GM19035 (cell line): Measurements from ENCODE around the gene FRS3.

ENCODE experiments used
- ATAC-seq: cut with Tn5 transposase; IDR thresholded peaks from one replicate; pipeline ENCODE4 v1.9.1; 2021; ENCODE audit not compliant: unreplicated experiment

Gene FRS3

DNA sequence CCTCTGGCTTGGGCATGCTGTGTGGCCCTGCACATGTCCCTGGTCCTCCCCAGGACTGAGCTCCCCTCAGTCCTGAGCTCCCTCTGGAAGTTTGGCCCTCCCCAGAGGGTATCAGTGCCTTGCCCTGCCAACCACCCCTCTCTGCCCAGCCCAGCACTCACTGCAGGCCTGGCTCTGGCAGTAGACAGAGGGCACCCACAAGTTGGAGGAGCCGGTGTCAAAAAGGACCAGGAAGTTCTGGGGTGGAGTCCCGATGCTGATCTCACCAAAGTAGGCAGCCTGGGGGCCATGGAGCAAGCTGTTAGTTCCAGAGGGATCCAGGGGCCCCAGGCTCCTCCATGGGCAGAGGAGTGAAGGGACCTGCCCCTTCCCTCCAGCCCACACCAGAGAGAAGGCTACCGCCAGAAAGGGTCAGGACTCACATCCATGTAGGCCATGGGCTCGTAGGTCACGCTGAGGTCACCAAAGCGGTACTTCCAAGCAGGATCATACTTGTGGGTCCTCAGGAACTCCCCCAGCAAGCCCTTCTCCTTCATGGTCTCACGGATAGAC, 35.4 kb downstream of the FRS3 start:
- no peak for ATAC-seq

DNA sequence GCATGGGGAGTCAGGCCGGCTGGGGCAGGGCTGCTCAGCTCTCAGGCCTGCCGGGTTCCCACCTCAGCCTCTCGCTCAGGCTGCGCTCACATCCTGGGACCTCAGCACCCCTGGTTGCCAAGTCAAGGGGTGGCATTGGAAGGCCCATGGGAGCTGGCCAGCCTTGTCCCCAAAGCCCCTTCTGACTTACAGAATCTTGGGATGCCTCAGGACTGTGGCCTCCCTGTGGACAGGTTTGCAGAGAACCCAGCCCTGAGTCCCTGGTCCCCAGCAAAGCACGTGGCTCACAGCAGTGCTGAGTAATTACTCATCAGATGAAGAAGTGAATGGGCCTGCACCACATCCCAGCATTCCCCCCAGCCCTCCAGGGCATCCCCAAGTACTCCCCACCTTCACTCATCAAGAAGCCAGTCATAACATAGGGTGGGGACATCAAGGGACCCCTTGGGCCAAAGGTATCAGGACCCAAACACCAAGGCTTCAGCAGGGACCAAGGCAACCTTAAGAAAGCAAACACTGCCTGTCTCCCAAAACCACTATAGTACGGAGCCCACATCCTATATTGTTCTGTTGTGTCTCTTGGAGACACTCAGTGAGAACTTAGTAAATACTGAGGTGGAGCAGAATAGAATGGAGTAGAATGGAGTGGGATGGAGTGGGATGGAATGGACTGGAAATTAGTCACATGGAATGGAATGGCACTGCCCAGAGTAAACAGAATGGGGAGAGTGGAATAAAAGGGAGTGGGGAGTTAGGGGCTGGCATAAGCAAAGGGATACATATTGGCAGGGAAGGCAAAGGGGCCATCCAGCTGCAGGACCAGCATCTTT, 36.1 kb downstream of the FRS3 start:
- no peak for ATAC-seq

DNA sequence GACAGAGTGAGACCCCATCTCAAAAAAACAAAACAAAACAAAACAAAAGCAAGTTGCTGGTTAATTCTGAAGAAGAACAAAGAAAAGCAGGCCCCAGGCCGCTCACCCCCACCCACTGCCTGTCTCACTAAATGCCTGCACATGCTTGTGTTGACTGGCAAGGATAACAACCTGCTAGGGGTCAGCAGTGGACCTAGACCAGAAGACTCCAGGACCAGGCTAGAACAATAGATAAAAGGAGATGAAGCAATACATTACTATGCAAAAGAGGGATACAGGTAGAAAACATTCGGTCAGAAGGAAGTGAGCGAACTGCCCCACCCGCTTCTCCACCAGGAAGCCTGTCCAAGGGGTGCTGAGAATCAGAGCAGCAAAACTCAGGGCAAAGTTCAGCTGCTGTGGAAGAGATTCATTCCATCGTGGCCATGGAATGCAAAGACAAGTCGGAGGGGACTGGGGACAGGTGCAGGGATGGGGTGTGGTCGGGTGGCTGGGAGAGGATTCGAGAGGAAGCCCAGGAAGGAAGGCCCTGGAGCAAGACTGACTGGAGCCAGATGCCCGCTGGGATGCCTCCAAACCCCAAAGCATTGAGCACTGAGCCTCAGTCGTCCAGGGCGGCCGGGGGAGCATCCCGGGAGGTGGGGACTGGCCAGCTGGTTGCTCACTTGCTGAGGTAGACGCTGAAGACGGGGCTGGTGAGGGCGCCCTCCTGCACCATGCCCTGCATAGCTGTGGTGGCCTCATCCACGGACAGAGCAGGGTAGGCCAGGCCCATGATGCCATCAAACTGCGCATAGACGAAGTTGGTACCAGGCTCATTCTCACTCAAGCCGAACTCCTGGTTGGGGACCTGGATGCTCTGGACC, 37.8 kb downstream of the FRS3 start:
- ATAC-seq: no peak

DNA sequence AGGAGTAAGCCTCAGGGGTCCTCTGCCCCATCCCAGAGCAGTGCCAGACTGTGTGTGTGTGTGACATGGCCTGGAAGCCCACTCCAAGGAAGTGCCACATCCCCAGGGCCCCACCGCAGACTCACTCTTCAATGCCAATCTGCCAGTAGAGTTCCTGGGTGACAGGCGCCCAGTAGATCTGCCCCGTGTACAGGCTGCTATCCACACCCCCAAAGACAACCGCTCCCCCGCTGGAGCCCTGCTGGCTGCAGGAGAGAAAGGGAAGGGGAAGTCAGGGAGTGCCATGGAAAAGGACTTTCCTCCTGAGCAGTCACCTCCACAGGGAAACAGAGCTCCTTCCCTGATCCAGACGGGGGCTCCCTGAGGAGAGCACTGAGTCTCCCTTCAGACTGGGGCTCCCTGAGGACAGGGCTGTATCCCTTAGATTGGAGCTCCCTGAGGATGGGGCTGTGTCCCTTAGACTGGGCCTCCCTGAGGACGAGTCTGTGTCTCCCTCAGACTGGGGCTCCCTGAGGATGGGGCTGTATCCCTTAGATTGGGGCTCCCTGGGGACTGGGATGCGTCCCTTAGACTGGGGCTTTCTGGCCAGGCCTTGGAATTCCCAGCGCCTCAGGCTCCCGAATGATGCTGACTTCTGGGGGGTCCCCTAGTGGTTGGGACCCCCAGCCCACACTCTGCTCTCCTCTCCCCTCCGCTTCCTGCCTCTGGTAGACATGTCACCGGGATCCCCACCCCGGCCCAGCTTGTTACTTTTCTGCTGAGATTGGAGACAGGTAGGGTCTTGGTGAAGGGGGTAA, 39.1 kb downstream of the FRS3 start:
- no peak for ATAC-seq

DNA sequence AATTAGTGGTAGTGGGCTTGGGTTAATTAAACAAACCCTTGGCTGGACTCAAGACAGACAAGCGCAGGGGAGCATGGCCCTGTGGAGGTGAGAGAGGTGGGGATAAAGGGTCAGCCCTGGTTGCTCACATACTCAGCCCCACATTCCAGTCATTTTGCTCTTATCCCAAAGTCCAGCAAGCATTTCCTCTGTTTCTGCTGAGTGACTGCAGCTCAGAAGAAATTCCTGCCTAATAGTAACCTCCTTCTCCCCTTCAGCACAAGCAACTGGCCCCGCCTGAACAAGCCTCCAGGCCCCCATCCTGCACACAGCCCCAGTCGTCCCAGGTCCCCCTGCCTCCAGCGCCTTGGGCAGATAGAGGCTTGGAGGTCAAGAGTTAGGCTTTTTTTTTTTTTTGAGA, 40.7 kb downstream of the FRS3 start:
- no peak for ATAC-seq

DNA sequence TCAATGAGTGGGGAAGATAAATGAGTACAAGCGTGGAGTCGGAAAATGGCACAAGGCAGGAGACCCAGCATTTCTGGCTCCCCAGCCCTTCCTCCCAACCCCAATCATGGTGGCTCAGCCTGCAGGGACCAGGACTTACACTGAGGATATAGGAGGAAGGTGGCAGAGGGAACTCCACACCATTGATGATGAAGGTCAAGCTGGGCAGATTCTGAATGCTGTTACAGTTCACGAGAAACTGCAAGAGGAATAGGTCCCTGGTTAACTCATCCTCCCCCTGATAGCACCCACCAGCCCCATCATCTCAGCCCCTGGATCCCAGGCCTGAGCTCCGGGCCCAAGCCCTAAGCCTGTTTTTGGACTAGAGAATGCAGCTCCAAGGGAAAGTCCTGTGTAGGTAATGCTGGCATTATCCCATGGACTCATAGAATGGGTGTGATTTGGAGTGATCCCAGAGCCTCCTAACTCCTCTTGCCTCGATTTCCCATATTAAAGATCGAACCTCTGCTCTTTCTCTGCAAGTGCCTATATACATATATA, 42.0 kb downstream of the FRS3 start:
- ATAC-seq: no peak

DNA sequence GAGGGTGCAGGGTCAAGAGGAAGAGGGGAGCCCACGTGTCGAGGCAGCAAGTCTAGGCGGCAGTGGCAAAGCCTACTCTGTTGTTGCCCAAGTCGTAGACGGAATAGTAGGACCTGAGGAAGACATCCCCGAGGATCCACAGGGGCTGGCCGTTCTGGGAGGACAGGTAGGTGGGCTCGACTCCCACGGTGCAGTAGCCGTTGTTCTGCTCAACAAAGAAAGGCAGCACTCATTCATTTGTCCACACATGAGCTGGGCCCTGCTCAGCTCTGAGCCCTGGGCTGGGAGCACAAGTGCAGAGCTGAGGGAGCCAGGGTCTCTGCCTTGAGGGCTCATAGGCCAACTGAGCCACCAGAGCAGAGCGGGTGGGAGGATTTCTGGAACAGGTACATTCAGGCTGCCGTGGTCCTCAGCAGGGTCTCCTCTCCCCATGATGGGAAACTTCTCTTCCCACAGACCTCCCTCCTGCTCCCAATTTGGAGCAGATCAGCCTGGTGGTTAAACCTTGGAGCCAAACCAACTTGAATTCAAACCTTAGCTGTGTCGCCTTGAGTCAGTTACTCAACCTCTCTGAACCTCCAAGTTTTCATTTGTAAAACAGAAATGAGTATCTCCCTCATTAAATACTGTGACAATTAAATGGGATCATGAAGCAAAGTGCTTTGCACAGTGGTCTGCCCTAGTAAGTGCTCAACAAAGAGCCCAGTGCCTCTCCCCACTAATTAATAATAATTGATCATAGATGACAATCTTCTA, 42.7 kb downstream of the FRS3 start:
- no peak for ATAC-seq

DNA sequence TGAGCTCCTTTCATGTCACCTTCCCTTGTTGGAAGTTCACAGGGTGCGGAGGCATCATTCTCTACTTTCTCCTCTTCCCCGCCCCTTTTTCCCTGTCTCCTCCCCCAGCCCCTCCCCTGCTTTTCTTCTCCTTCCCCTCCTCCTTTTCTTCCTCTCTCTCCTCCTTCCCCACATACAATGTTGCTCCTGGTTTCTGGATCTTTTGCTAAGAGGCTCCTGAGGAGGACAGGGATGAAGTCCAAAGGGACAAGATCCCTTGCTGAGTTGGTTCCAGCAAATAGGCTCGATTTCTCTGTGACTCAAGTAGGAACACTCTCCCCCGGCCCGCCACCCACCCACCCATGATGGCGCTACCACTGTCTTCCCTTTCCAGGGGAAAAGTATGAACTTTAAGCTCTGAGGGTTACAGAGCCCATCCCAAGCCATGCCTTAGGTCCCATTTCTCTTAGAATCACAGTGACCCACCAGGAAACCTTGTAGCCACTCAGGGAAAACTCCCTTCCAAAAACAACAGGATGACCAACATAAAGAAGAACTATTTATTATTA, 43.4 kb downstream of the FRS3 start:
- no peak for ATAC-seq

DNA sequence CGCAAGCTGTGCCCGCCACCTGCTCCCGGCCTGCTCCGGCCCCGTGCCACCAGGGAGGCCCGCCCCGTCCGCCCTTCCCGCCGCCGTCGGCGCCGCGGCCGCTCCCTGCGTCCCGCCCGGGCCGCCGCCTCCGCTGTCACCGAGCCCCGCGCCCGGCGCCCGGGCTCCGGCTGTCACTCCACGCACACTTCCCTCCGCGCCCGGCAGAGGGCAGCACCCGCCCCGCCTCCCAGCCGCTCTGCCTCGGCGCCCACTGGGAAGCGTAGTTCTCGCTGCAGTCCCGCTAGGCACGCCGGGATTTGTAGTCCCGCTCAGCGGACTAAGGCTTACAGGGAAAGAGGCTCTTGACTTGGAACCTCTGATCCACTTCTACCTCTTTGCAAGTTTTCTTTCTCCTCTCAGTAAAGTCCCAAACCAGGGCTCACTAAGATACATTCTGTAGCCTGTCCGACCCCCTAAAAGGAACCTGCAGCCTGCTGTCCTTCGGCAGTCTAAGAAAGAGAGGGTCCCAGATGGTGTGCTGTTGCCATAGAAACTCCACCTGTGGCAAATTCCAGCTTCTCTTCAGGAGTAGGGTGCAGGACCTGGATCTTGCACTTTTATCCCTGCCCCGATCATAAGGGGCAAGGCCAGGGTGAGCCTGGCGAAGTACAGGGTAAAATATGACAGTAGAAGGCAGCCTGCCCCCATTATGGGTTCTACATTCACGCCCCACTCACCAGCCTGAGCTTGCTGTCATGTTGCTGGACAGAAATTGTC, 44.1 kb downstream of the FRS3 start, which contains the start of gene TFEB:
TFEB (minus strand) TSS at position 182 of the 759 bp plus-strand sequence. CDS start 44,395 bp downstream, outside the sequence.
- peak; percentile 47 for ATAC-seq

DNA sequence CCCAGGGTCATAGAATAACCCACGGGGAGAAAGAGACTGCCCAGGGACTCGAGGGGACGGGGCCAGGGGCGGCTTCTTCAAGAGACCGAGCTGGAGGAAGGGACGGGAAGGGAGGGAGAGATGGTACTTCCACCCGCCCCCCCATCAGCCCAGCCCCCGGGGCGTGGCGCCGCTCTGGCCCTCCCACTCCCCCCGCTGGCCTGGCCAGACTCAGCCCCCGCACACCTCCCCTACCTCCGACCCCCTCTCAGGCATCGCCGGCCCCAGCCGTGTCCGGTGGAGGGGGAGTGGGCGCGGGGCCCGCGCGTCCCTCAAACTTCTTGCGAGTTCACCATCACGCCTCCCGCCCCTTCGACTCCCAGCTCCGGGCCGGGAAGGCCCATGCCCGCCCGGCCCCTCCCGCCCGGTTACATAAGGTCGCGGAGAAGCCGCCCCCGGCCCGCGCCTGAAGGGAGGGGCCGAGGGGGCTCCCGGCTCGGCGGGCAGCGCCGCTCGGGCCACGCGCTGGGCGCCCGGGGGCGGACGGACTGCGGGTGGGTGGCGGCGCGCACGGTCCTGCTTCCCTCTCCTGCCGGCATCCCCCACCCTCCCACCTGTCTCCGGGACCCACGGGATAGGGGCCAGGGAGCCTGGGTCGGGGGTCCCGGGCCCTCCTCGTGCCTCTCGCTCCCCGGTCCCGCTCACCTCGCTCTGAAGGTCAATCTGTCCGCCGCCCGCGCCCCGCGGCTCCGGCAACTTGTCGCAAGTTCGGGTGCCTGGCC, 44.9 kb downstream of the FRS3 start:
- ATAC-seq: peak; percentile 32

DNA sequence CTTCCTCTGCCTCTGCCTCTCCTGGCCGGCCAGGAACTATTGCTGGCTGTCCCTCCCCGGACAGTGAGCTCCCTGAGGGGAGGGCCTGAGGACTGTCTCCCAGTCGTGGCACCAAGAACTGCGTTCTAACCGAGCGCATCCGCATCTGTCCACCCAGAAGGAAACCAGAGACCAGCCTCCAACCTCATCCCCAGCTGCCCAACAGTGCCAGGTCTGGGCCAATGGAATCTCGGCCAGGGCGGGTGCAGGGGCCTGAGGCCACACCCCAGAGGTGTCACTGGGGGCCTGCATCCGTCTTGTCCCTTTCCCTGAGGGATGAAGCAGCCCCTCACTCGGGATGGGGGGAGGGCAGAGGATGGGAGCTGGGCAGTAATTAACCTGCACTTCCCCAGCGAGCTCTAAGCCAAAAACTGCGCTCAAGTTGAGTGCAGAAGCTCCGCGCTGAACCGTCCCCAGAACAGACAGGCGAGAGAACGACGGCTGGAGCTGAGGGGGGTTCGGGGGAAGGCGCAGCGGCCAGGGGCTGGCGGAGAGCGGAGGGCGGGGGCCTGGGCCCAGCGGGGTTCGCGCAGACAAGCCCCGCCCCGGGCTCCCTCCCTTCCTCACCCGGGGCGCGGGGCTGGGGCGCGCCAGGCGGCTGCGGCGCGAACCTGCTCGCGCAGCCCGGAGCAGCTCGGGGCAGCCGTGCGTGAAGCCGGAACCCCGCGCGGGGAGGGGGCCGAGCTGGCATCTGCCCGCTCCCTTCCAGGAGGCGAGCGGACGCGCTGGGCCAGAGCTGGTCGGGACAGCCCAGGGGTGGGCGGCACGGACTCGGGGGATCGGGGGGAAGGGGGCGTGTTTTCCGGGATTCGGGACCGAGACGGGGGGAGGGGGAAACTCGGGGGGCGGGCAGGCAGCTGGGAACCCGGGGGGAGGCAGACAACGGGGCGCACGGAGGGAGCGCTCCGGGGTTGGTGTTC, 45.7 kb downstream of the FRS3 start:
- peak; percentile 43 for ATAC-seq

DNA sequence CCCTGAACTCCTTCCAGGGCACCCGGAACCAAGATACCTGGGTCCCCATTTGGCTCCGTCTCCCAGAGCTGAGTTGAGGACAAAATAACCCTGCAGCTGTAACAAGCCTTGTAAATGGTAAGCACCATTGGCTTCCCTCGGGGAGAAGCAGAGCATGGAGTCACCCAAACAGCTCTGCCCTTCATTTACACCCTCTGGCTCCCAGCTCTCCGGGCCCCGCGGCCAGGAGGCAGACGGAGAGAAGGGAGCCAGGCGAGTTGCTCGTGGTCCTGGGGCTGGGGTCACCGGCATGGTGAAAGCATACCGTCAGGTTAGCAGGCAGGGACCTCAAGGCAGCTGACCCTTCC, 46.4 kb downstream of the FRS3 start:
- no peak for ATAC-seq

DNA sequence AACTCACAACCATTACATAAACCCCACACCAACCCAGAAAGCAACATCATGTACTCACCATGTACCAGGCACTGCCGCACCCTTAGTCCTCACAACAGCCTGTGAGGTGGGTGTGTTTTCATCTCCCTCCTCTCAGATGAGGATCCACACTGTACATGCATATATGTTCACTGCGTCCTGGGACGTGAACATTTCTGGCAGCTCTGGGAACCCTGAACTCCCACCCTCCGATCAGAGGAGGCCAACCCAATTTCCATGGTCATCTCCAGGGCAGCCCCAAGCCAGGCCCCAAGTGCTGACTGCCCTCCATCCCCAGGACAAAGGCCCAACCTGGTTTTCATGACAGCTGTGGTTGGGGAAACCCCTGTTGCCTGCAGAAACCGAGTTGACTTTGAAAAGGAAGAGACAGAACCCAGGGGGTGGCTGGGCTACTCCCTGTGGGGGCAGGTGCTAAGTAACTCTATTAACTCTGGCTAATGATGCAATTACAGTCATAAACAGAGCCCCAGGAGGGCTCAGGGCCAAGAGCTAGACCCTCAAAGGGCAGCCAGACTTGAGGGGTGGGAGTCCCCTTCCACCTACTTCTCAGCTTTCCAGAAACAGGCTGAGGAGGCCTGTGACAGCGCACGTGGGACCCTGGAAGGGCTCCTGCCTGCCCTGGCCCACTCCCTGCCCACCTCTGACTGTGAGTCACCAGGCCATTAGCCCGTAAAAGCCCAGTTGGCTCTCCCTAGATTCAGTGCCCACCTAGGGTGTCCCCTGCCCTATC, 46.9 kb downstream of the FRS3 start:
- peak; percentile 36 for ATAC-seq

DNA sequence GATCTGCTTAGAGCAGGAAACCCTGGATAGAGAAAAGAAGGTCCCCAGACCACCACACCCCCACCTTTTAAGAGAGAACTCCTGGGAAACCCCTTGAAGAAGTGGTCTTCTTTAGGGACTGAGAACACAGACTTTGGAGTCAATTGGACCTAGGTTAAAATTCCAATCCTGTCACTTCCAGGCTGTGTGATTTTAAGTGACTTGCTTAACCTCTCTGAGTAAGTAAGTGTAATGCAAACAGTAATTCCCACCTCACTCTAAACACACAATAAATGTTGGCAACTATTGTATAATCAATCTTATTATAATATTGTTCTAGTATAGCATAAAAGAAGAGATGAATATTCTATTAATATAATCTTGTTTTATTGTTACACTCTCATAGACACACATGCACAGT, 47.6 kb downstream of the FRS3 start:
- no peak for ATAC-seq

DNA sequence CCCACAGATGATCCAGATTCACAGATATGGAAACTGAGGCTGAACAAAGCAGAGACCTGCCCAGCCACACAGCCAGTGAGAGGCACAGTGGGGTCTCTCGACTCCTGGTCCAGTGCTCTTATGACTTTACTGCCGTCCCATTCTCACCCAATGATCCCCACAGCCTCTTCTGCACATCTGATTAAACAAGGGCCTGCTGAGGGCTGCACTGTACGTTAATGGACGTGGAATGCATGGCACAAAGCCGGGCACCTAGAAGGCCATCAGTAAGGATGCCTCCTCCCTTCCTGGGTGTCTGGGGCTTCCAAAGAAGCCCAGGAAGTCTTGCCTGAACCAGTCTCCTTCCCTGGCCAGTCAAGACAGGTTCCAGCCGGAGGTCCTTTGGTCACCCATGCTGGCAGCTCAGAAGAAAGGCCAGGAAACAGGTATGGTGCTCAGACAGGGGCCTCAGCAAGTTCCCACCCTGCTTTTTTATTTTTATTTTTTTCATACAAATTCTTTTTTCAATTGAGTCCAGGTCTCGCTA, 48.1 kb downstream of the FRS3 start:
- no peak for ATAC-seq
